Measurements from ENCODE around the gene C10orf105.

The C10orf105 gene

DNA sequence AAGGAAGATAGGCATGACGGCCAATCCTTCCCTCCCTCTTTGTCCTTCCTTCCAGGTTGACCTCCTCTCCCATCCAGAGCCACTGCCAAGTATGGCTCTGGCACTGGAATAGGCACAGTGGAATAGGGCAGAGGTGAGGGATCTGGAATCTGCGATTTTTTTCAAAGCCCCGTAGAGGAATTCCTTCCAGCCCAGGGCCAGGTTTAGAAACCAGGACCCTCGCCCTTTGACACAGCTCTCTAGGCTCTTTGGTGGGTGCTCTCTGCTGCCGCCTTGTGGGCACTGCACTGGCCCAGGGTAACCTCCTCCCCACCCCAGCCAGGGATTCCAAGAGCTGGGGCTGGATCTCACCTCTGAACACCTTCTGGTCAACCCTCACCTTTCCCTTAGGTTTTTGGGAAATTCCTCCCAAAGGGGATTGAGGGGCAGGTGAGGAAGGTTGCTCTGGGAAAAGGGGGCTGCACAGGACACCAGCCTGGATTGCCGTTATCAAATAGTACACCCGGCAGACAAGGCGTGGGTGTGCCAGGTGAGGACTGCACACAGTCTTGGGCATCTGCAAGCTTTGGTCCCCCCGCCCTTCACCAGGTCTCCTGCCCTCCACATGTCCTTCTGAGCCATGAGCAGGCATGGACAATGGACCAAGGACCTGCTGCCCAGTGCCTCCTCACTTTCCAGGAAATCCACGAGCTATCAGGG is 22.8 kb downstream of the C10orf105 start:
- no peak for DNase-seq

DNA sequence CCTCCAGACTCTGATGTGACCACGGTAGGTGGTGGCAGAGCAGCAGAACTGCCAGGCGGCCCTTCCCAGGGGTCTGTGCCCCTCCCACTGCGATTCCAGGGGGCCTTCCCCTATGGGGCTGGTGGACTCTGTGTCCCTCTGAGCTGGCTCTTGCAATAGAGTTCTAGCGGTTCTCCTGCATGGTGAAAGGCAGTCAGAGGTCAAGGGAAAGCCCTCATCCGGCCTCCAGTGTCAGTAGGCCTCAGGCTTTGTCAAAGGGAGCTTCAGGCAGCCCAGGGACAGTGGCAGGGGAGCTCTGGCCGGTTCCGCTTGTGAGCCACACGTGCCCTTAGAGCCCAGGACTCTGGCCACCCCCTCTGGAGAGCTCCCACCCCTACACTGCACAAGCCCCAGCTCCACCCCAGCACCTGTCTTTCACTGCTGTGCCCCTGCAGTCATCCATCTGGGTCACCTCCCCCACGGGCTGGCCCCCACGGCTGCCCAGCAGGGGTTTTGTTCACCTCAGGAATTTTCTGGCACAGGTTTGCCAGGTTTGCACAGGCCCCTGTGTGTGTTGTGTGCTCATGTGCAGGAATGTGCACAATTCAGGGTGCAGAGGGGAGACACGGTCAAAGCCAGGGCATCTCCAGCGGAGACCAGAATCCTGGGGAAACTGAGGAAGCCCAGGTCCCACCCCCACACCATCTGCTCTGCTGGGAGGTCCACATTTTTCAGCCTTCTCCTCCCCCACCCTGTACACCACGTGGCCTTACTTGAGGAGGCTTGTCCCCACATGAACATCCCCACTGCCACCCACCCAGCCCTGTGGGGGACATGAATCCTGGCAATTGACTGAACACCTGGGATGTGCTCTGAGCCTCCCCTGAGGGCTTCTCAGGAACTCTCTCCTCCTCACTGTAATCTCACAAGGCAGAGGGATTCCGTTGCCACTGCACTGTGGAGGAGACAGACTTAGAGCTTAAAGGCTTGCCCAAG is 23.8 kb downstream of the C10orf105 start:
- DNase-seq, result no peak

DNA sequence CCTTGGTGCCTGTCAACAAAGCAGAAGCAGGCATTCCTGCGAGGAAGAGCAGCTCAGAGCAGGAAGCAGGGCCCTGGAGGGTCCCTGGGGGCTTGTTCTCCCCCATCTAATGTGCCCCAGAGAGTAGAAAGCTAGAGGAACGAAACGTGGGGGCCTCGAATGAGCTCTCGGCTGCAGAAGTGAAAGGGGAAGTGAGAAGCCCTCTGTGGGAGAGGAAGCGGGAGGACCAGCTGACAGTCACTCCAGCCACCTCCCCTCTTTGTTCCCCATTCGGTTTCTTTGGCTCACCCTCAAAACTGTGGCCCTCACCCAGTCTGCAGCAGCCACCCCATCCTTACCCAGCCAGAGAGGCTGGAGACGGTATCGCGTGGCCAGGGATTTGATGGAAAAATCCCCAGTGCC is 25.0 kb downstream of the C10orf105 start:
- DNase-seq, result no peak

- DNase-seq, result no peak
These were observed 25.5 kb downstream of the C10orf105 start for GRCh38 chr10:71694039-71694501.

GRCh38 chr10:71693377-71693776 is 26.2 kb downstream of the C10orf105 start:
- DNase-seq, result no peak

DNA sequence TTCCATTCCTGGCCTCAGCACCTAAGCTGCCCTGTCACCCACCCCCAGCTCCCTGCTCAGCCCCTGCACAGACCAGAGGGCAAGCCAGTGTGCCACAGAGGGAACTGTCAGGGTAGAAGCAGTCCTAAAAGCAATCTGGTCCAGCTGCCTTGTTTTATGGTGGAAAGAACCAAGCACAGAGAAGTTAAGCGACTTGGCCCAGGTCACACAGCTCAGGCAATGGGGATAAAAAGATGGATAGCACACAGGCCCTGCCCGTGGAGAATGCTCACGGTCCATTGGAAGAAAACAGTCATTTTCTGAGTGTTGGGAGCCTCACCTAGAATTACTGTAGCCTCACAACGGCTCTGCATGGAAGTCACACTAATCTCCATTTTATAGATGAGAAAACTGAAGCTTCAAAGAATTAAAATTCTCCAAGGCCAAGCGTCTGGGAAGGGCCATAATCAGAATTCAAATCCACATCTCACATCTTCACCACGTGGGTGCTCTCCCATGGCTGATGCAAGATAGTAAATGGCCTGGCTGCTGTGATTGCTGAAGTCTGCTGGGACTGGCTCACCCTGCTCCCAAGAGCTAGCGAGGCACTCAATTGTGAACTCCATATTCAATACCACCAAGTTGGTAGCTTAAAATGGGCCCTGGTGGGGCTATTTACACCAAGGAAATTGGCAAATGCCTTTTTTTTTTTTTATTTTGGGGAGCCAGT is 26.8 kb downstream of the C10orf105 start:
- no peak for DNase-seq

- DNase-seq, result no peak
These were observed 28.2 kb downstream of the C10orf105 start for GRCh38 chr10:71691405-71691804.

DNA sequence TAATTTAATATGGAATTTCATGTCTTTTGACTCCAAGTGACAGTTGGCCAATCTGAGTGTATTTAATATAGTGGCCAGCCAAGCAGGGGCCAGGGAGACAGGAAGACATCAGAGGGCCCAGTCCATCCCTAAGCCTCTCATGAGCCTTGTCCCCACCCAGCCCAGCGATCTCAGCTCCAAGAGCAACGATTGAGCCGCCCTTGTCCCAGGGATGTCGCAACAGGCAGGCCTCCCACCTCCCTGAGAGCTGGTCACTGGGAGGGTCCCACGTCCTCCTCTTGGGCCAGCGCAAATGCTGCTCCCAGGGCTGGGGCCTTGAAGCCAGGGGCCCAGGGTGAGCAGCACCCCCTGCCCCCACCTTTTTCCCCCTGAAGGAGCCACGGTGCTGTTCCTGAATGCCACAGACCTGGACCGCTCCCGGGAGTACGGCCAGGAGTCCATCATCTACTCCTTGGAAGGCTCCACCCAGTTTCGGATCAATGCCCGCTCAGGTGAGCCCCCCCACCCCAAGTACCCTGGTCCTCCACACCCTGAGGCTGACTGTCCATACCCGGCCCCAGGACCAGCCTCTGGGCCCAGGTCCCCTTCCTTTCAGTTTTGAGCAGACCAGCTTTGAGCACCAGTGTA is 29.4 kb downstream of the C10orf105 start:
- no peak for DNase-seq

GRCh38 chr10:71688256-71688655 is 31.3 kb downstream of the C10orf105 start:
- DNase-seq, result no peak

DNA sequence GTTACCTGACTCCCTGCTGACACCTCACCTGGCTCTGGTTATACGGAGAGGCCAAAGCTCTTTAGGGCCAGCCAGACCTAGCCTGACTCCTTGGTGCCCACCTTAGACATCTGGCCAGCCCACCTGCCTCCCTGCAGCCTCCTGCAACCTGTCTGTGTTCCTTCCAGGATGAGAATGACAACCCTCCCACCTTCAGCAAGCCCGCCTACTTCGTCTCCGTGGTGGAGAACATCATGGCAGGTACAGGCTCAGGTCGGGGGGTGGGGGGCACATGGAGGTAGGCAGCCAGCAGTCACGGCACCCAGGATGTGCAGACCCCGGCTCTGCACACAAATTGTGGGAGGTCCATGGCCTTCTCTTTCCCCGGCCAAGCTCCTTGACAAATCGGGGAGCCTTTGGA is 32.1 kb downstream of the C10orf105 start:
- DNase-seq, result no peak

- DNase-seq, result no peak
These were observed 32.5 kb downstream of the C10orf105 start for GRCh38 chr10:71687077-71687476.

- DNase-seq, result no peak
These were observed 33.9 kb downstream of the C10orf105 start for GRCh38 chr10:71685554-71686232.

DNA sequence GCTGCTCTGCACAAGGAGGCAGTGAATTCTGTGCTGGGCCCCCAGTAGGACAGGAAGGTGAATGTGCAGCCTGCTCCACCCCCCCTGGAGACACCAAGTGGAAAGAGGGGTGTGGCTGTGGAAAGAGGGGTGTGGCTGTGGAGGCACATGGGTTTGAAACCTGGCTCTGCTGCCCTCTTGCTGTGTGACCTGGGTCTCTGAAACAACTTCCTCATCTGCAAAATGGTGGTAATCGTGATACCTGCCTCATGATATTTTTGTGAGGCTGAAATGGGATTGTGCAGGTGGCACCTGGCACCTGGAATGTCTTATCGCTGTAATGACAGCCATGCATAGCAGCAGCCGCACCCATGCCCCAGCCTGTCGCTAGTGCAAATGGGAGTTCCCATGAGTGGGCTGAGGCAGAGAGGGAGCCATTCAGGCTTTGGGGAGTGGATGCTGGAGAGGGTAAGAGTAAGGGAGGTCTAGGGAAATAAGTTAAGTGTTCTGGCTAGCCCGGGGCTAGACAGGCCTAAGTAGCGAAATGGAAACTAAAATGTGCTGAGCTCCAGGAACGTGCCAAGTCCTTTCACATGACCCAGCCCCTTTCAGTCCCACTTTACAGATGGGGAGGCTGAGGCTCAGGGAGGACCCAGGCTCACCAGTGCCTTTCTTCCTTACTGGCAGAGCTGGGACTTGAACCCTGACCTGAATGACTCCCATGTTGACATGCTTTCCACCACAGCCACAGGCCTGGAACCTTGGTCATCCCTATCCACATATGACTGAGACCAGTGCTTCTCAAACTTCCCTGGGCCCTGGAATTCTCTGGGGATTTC is 35.0 kb downstream of the C10orf105 start:
- DNase-seq, result no peak

GRCh38 chr10:71683301-71683700 is 36.3 kb downstream of the C10orf105 start:
- no peak for DNase-seq

GRCh38 chr10:71681977-71682376 is 37.6 kb downstream of the C10orf105 start:
- DNase-seq, result no peak

- DNase-seq, result no peak
These were observed 40.2 kb downstream of the C10orf105 start for GRCh38 chr10:71679425-71679824.

- DNase-seq, result no peak
These were observed 41.3 kb downstream of the C10orf105 start for GRCh38 chr10:71678057-71678805.

GRCh38 chr10:71677261-71677660 is 42.3 kb downstream of the C10orf105 start:
- DNase-seq, result no peak

DNA sequence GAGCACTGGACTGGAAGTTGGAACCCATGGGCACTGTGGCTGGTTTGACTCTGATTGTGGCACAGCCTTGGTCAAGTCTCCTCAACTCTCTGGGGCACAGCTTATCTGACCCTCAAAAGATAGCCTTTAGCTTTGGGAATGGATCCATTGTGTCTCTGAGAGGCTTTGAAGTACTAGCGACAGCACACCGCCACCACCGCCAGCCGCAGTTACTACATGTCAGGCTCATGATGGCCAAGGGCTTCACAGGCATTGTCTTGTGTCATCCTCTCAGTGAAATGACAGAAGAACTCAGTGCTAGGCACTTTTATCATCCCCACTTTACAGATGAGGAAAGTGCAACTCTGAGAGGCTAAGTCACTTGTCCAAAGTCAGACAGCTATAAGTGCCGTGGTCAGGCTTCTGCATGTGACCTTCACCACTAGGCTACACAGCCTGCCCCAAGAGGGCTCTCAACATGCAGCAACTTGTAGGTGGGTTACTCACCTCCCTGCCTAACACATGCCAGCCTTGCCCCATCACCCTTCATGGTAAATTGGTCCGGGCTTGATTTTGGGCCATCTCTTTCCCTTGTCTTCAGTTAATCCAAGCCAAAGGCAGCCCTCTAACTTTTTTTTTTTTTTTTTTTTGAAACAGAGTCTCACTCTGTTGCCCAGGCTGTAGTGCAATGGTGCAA is 44.1 kb downstream of the C10orf105 start:
- DNase-seq, result no peak
